ENCODE data around the gene ZMYM4.

DNA sequence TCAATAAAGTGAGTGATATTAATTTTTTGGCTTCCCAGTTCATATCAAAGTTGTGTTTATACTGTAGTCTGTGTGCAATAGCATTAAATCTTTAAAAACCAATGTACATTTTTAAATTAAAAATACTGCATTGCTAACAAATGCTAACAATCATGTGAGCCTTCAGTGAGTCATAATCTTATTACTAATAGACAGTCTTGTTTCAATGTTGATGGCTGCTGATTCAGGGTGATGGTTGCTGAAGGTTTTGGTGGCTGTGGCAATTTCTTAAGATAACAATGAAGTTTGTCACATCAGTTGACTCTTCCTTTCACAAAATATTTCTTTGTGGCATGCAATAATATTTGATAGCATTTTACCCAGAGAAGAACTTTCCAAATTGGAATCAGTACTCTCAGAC, 109.0 kb downstream of the ZMYM4 start:
- TF ChIP-seq, protein P1, sequence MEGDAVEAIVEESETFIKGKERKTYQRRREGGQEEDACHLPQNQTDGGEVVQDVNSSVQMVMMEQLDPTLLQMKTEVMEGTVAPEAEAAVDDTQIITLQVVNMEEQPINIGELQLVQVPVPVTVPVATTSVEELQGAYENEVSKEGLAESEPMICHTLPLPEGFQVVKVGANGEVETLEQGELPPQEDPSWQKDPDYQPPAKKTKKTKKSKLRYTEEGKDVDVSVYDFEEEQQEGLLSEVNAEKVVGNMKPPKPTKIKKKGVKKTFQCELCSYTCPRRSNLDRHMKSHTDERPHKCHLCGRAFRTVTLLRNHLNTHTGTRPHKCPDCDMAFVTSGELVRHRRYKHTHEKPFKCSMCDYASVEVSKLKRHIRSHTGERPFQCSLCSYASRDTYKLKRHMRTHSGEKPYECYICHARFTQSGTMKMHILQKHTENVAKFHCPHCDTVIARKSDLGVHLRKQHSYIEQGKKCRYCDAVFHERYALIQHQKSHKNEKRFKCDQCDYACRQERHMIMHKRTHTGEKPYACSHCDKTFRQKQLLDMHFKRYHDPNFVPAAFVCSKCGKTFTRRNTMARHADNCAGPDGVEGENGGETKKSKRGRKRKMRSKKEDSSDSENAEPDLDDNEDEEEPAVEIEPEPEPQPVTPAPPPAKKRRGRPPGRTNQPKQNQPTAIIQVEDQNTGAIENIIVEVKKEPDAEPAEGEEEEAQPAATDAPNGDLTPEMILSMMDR (conservative IDR thresholded peaks at IDR 0.05; ENCODE audit: low read length) = no peak
- no peak for TF ChIP-seq EZH2phosphoT487 (IDR thresholded peaks at IDR 0.05; ENCODE audit: borderline replicate concordance)
